ENCODE measurements around the gene VASN.

GRCh38 chr16:4383591-4384444, 12.2 kb downstream of the VASN start:
- TF ChIP-seq SIN3A (IDR thresholded peaks at IDR 0.05; ENCODE audit: borderline replicate concordance, insufficient read depth, low read length), result no peak
- TF ChIP-seq POLR2AphosphoS5 (IDR thresholded peaks at IDR 0.05; ENCODE audit: low read depth, low read length), result no peak

Data from PFSK-1 (cell line).